B cell (primary cell): Measurements from ENCODE around the gene COX7B. TPM values are rescaled to one million over a fixed set of nuclear protein-coding genes. Genes with fewer than 3 reads are reported as not detected.
A peak's percentile ranks its signal among the peaks of the same experiment; 100 is the strongest.

Experiments
- ATAC-seq: fragments of 200-7000 bp; cut with Tn5 transposase; one replicate; pipeline ENCODE4 v1.10.0; 2021; ENCODE audit warnings: low read depth, mild to moderate bottlenecking, moderate number of reproducible peaks, moderate library complexity
- CTCF ChIA-PET: fragments of 350-600 bp; sonication (Branson Sonifier 250); formaldehyde crosslinking; loops from one replicate; lab custom pipeline; 2021; ENCODE audit warnings: antibody characterized with exemption, inconsistent platforms; lab: Charles Lee
- POLR2A ChIA-PET: fragments of 350-600 bp; sonication (Branson Sonifier 250); formaldehyde crosslinking; loops from one replicate; lab custom pipeline; 2021; ENCODE audit warnings: antibody characterized with exemption; lab: Charles Lee
- DNase-seq: peaks from one replicate; pipeline ENCODE4 v3.0.0; 2013
- H2AFZ ChIP-seq: 2 replicates; pipeline ENCODE4 v1.6.1; 2012; ENCODE audit warnings: mild to moderate bottlenecking, low read depth, low read length; ENCODE audit not compliant: insufficient read depth, poor library complexity, severe bottlenecking
- H3K27ac ChIP-seq, 2 donors: 1 replicate in 1 of 2; 2 replicates in 1 of 2; pipeline ENCODE4 v1.5.1; 2012 to 2013; ENCODE audit warnings: low read length in 2 of 2, mild to moderate bottlenecking in 2 of 2, moderate library complexity in 1 of 2
- H3K27me3 ChIP-seq, 4 experiments: fragments of 200-600 bp in 1 of 4; sonication (generic) in 1 of 4; replicated peaks in 1 of 4; 1 replicate in 2 of 4; 2 replicates in 2 of 4; pipeline versions ENCODE4 v1.6.1 to v1.7.0; 2013 to 2016; ENCODE audit warnings: low read length in 3 of 4, mild to moderate bottlenecking in 2 of 4, mixed read lengths in 1 of 4, moderate library complexity in 1 of 4; ENCODE audit not compliant: insufficient read depth in 4 of 4, control insufficient read depth in 3 of 4; ENCODE audit errors: control extremely low read depth in 1 of 4
- H3K36me3 ChIP-seq, 2 experiments: replicated peaks in 1 of 2; 1 replicate in 1 of 2; 2 replicates in 1 of 2; pipeline versions ENCODE4 v1.6.1 to v1.7.1; 2013; ENCODE audit warnings: low read length in 1 of 2; ENCODE audit not compliant: insufficient read depth in 2 of 2, control insufficient read depth in 1 of 2; ENCODE audit errors: control extremely low read depth in 1 of 2, extremely low read depth in 1 of 2
- H3K4me1 ChIP-seq, 2 donors: fragments of 200-600 bp in 1 of 2; sonication (generic) in 1 of 2; 1 replicate in 1 of 2; 2 replicates in 1 of 2; pipeline versions ENCODE4 v1.5.1 to v1.6.1; 2013 to 2017; ENCODE audit warnings: low read length in 2 of 2; ENCODE audit not compliant: control insufficient read depth in 2 of 2, insufficient read depth in 2 of 2
- H3K4me2 ChIP-seq: replicated peaks from 2 replicates; pipeline ENCODE3; 2012; ENCODE audit warnings: mild to moderate bottlenecking, low read depth, low read length; ENCODE audit not compliant: poor library complexity, severe bottlenecking
- H3K4me3 ChIP-seq, 5 experiments: fragments of 200-600 bp in 1 of 5; sonication (generic) in 1 of 5; 1 replicate in 3 of 5; 2 replicates in 2 of 5; pipeline versions ENCODE4 v1.5.1 to v1.7.0; 2011 to 2016; ENCODE audit warnings: low read length in 4 of 5, mild to moderate bottlenecking in 4 of 5, low read depth in 2 of 5, control low read depth in 1 of 5, moderate library complexity in 1 of 5; ENCODE audit not compliant: insufficient read depth in 1 of 5; ENCODE audit errors: control extremely low read depth in 1 of 5, extremely low read depth in 1 of 5
- H3K79me2 ChIP-seq: fragments of 200-600 bp; sonication (generic); one replicate; pipeline ENCODE4 v1.6.0; 2016; ENCODE audit warnings: low read length; ENCODE audit not compliant: control insufficient read depth, insufficient read depth
- H3K9ac ChIP-seq: fragments of 200-600 bp; sonication (generic); 2 replicates; pipeline ENCODE4 v1.6.1; 2017; ENCODE audit warnings: mild to moderate bottlenecking, low read length, moderate library complexity
- H3K9me3 ChIP-seq, 3 donors: one replicate each; pipeline versions ENCODE4 v1.6.1 to v1.7.1; 2013; ENCODE audit warnings: low read length in 2 of 3; ENCODE audit not compliant: control insufficient read depth in 2 of 3, insufficient read depth in 1 of 3; ENCODE audit errors: control extremely low read depth in 1 of 3
- H4K20me1 ChIP-seq: 2 replicates; pipeline ENCODE4 v1.6.0; 2012; ENCODE audit warnings: mild to moderate bottlenecking, low read length; ENCODE audit not compliant: insufficient read depth, control insufficient read depth, poor library complexity, severe bottlenecking
- H3K27ac Mint-ChIP-seq: one replicate; pipeline ENCODE4 v1.8.0; 2021; ENCODE audit warnings: mixed read lengths
- H3K27me3 Mint-ChIP-seq: one replicate; pipeline ENCODE4 v1.8.0; 2021; ENCODE audit warnings: mixed read lengths
- H3K4me1 Mint-ChIP-seq: one replicate; pipeline ENCODE4 v1.8.0; 2021; ENCODE audit warnings: mixed read lengths
- H3K4me3 Mint-ChIP-seq: one replicate; pipeline ENCODE4 v1.8.0; 2021; ENCODE audit warnings: mixed read lengths
- H3K9me3 Mint-ChIP-seq: one replicate; pipeline ENCODE4 v1.8.0; 2022; ENCODE audit warnings: mixed read lengths; ENCODE audit not compliant: insufficient read depth
- EZH2 ChIP-seq: IDR thresholded peaks from 2 replicates; pipeline ENCODE4 v1.6.1; 2012; ENCODE audit warnings: borderline replicate concordance, low read depth, mild to moderate bottlenecking, moderate library complexity, low read length; ENCODE audit not compliant: insufficient read depth, poor library complexity, severe bottlenecking
- WGBS: methylation state at CpG from one replicate; pipeline ENCODE4 v1.1.5; 2013; ENCODE audit warnings: missing lambda C conversion rate; ENCODE audit not compliant: insufficient coverage; 5-methylcytosine and 5-hydroxymethylcytosine counted together
- intact Hi-C: fragments of 100-400 bp; cut with micrococcal nuclease; formaldehyde crosslinking; loops from one replicate; pipeline ENCODE4 v1.10.0; 2022
- polyA plus RNA-seq: library from polyadenylated mRNA; depleted of rRNA; stranded (reverse); fragments of >200 nt; gene quantifications from 2 replicates; pipeline ENCODE4 v1.2.3, GENCODE V29; 2012
- total RNA-seq, 2 donors: library from RNA; stranded (reverse); fragments of 120-200 nt in 1 of 2; gene quantifications; 1 replicate in 1 of 2; 2 replicates in 1 of 2; pipeline versions ENCODE4 v1.2.3 to v1.2.4, GENCODE V29; 2013 to 2022
- TF ChIP-seq, protein P1 (sequence below): fragments of 200-600 bp; IDR thresholded peaks from one replicate; pipeline ENCODE4 v1.8.0; 2022; ENCODE audit warnings: antibody characterized with exemption, mild to moderate bottlenecking

COX7B gene
- total and polyA plus RNA-seq, 2 donors (not counting 1 experiment from before 2014, with no cell fraction given), result 91.1 to 352 TPM

DNA sequence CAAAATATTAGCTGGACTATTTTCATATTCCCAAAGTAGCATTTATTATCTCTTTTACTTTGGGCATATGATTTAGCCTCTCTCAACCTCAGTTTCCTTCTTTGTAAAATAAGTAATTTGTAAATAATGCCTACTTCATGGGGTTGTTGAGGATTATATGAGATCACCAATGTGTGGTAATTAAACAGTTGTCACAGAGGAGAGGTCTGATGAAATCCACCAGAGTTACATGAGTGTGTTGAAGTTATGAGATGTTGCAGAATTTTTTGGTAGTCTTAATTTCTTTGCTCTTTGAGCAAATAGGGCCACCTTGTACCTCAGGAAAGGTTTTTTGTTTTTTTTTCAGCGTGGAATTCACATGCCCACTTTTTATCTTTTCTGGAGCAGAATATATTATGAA lies 1.4 kb downstream of the COX7B start:
- ChIA-PET CTCF (interaction anchor here (0.7 to 2.1 kb wide), 2 partner anchors 9 to 160 kb away, joined by 3 to 8 read pairs; partner anchors contain the start of gene ATP7A), POLR2A (no interaction called here)
- no peak for TF ChIP-seq EZH2
- Mint-ChIP-seq H3K9me3 (no peaks in the 10 kb centered on the region), H3K27me3 (no peaks in the 10 kb centered on the region), H3K4me3 (peak overlapping the region; percentile 96), H3K4me1 (peaks cover 18% of the 10 kb centered on the region), H3K27ac (no peak overlapping the region)
- Histone ChIP-seq H3K79me2 (peaks cover 37% of the 10 kb centered on the region), H3K9me3 (peaks cover 0 to 5% (median 0%) of the 10 kb centered on the region in 3 donors), H3K36me3 (peaks cover 0 to 16% of the 10 kb centered on the region in 2 experiments), H2AFZ (no peak overlapping the region), H3K4me3 (peak overlapping the region in 4 of 5 experiments; percentile 46 to 85 (median 66)), H3K27me3 (no peaks in the 10 kb centered on the region), H3K4me1 (peaks cover 6 to 8% of the 10 kb centered on the region in 2 donors), H4K20me1 (no peaks in the 10 kb centered on the region), H3K4me2 (peak overlapping the region; percentile 56), H3K9ac (peak overlapping the region; percentile 76), H3K27ac (peak overlapping the region; percentile 83 to 91)
- no peak for DNase-seq
- ATAC-seq, result no peak
- no CpG with 5 or more reads among the region's 1 CpG for WGBS
- intact Hi-C loops, result no loop called here

DNA sequence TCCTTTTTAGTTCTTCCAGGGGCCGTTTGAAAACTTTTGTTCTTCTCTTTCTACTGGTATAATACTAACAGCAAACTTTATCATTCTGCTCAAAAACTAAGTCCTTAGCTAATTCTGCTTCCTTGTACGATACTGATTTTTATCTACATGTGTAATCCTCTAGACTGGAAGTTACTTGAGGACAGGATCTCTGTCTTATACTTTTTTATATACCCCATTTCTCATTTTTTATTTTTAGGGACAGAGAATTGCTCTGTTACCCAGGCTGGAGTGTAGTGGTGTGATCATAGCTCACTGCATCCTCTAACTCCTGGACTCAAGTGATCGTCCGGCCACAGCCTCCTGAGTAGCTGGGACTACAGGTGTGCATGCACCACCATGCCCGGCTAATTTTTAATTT lies 2.2 kb downstream of the COX7B start:
- no peak overlapping the region for H3K4me2 ChIP-seq
- H3K9me3 Mint-ChIP-seq, result no peaks in the 10 kb centered on the region
- peaks cover 0 to 16% of the 10 kb centered on the region in 2 experiments for H3K36me3 ChIP-seq
- no peaks in the 10 kb centered on the region for H4K20me1 ChIP-seq
- WGBS, result no CpG with 5 or more reads among the region's 5 CpGs
- ATAC-seq (no peak), DNase-seq (no peak)
- H3K27me3 ChIP-seq, result no peaks in the 10 kb centered on the region
- H3K27ac ChIP-seq, result no peak overlapping the region
- H3K4me1 ChIP-seq, result peaks cover 6 to 8% of the 10 kb centered on the region in 2 donors
- no peaks in the 10 kb centered on the region for H3K27me3 Mint-ChIP-seq
- peaks cover 0 to 5% (median 0%) of the 10 kb centered on the region in 3 donors for H3K9me3 ChIP-seq
- H3K9ac ChIP-seq, result no peak overlapping the region
- no peak for TF ChIP-seq EZH2
- TF ChIP-seq, protein P1, sequence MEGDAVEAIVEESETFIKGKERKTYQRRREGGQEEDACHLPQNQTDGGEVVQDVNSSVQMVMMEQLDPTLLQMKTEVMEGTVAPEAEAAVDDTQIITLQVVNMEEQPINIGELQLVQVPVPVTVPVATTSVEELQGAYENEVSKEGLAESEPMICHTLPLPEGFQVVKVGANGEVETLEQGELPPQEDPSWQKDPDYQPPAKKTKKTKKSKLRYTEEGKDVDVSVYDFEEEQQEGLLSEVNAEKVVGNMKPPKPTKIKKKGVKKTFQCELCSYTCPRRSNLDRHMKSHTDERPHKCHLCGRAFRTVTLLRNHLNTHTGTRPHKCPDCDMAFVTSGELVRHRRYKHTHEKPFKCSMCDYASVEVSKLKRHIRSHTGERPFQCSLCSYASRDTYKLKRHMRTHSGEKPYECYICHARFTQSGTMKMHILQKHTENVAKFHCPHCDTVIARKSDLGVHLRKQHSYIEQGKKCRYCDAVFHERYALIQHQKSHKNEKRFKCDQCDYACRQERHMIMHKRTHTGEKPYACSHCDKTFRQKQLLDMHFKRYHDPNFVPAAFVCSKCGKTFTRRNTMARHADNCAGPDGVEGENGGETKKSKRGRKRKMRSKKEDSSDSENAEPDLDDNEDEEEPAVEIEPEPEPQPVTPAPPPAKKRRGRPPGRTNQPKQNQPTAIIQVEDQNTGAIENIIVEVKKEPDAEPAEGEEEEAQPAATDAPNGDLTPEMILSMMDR, result no peak
- CTCF ChIA-PET, result interaction anchor here (1.7 to 2.1 kb wide), 2 partner anchors 9 to 123 kb away, joined by 5 to 8 read pairs; partner anchors contain the start of gene ATP7A
- H3K4me1 Mint-ChIP-seq, result peaks cover 18% of the 10 kb centered on the region
- POLR2A ChIA-PET, result no interaction called here
- no peak overlapping the region for H3K4me3 ChIP-seq
- H3K4me3 Mint-ChIP-seq, result peak overlapping the region; percentile 46
- peaks cover 37% of the 10 kb centered on the region for H3K79me2 ChIP-seq
- H3K27ac Mint-ChIP-seq, result no peak overlapping the region
- intact Hi-C loops, result no loop called here
- H2AFZ ChIP-seq, result no peak overlapping the region
